ENCODE data around the gene VPS36. TPM values are rescaled to one million over a fixed set of nuclear protein-coding genes. Genes with fewer than 3 reads are reported as not detected.

VPS36 gene
- total and polyA plus RNA-seq, 9 of the 15 experiments (the other 6 are each of a cell fraction or from before 2014, with no cell fraction given) = 8.4 to 30.6 (median 23.7) TPM

DNA sequence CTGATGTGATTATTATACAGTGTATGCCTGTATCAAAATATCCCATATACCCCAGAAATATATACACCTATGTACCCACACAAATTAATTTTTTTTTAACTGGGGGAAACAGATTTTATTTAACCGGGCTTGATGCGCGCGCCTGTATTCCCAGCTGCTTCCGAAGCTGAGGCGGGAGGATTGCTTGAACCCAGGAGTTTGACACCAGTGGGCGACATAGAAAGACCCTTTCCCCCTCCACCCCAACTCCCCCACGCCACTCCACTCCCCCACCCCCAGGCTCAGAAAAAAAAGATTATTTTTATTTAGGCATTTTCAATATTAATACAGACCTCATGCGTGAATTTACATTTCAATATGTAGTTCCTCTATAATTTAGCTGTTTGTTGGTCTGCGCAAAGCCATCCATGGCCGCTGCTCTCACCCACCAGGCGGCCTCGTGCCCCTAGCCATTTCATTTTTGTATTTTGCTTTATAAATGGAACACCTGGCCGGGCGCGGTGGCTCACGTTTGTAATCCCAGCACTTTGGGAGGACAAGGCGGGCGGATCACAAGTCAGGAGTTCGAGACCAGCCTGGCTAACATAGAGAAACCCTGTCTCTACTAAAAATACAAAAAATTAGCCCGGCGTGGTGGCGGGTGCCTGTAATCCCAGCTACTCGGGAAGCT lies 836 bp upstream of the VPS36 start (continued):
- TF ChIP-seq, protein P1, sequence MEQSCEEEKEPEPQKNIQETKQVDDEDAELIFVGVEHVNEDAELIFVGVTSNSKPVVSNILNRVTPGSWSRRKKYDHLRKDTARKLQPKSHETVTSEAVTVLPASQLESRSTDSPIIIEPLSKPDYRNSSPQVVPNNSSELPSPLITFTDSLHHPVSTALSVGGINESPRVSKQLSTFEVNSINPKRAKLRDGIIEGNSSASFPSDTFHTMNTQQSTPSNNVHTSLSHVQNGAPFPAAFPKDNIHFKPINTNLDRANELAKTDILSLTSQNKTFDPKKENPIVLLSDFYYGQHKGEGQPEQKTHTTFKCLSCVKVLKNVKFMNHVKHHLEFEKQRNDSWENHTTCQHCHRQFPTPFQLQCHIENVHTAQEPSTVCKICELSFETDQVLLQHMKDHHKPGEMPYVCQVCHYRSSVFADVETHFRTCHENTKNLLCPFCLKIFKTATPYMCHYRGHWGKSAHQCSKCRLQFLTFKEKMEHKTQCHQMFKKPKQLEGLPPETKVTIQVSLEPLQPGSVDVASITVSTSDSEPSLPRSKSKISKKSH (CRISPR knock-in tag; IDR thresholded peaks at IDR 0.05) = no peak
- TF ChIP-seq CHCHD3 (CRISPR knock-in tag; IDR thresholded peaks at IDR 0.05) = no peak
- no peak for TF ChIP-seq BRD9 (IDR thresholded peaks at IDR 0.05; ENCODE audit: low read depth, partially characterized antibody)
- TF ChIP-seq, protein P2, sequence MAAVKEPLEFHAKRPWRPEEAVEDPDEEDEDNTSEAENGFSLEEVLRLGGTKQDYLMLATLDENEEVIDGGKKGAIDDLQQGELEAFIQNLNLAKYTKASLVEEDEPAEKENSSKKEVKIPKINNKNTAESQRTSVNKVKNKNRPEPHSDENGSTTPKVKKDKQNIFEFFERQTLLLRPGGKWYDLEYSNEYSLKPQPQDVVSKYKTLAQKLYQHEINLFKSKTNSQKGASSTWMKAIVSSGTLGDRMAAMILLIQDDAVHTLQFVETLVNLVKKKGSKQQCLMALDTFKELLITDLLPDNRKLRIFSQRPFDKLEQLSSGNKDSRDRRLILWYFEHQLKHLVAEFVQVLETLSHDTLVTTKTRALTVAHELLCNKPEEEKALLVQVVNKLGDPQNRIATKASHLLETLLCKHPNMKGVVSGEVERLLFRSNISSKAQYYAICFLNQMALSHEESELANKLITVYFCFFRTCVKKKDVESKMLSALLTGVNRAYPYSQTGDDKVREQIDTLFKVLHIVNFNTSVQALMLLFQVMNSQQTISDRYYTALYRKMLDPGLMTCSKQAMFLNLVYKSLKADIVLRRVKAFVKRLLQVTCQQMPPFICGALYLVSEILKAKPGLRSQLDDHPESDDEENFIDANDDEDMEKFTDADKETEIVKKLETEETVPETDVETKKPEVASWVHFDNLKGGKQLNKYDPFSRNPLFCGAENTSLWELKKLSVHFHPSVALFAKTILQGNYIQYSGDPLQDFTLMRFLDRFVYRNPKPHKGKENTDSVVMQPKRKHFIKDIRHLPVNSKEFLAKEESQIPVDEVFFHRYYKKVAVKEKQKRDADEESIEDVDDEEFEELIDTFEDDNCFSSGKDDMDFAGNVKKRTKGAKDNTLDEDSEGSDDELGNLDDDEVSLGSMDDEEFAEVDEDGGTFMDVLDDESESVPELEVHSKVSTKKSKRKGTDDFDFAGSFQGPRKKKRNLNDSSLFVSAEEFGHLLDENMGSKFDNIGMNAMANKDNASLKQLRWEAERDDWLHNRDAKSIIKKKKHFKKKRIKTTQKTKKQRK (IDR thresholded peaks at IDR 0.05; ENCODE audit: borderline replicate concordance, low read depth, low read length) = no peak
- no peak for TF ChIP-seq TAF15 (IDR thresholded peaks at IDR 0.05; ENCODE audit: low read depth, low read length)
- TF ChIP-seq ZNF707 (CRISPR knock-in tag; conservative IDR thresholded peaks at IDR 0.05) = no peak
- no peak for TF ChIP-seq ZNF57 (CRISPR knock-in tag; IDR thresholded peaks at IDR 0.05)
- no peak for TF ChIP-seq THRAP3 (IDR thresholded peaks at IDR 0.05; ENCODE audit: borderline replicate concordance)
- no peak for TF ChIP-seq RBM39 (optimal IDR thresholded peaks at IDR 0.05; ENCODE audit: low read depth, low read length)
